Measurements from ENCODE around the gene DMPK. TPM values are rescaled to one million over a fixed set of nuclear protein-coding genes. Genes with fewer than 3 reads are reported as not detected.

Gene DMPK
- total RNA-seq, 1 donor from 2014 or later, result 118 TPM

DNA sequence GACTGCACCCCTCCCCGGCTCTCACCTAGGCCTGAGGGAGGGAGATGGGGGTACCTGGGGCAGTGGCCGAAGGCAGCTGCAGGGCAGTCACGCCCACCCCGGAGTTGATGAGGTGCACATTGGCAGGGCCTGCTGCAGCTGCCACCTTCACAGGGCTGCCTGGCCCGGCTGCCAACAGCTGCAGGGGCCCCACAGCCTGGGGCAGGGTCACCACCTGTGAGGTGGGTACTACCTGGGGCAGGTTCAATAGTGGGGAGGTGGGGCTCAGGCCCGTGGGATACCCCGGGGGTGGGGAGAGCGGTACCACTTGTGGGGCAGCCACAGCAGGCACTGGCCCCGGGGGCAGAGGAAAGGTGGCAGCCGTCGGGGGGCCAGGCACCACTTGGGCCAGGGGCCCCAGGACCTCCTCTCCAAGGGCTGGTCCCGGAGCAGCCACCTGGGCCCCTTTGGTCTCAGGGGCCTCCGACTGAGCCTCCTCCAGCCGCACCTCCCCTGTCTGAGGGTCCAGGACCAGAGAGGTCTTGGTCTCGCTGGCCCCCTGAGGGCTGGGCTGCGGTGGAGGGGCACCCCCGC, 15.9 kb downstream of the DMPK start:
- Mint-ChIP-seq H3K4me1 (peaks cover 30% of the 10 kb centered on the region), H3K36me3 (ENCODE audit: low read depth) (peaks cover 7% of the 10 kb centered on the region), H3K27ac (ENCODE audit: unreplicated experiment) (no peak overlapping the region), H3K27me3 (ENCODE audit: low read depth) (peaks cover 25% of the 10 kb centered on the region), H3K4me3 (no peak overlapping the region), H3K9me3 (no peaks in the 10 kb centered on the region)
- no peak for DNase-seq (ENCODE audit: low read depth, low spot score)
- TF ChIP-seq, protein P1, sequence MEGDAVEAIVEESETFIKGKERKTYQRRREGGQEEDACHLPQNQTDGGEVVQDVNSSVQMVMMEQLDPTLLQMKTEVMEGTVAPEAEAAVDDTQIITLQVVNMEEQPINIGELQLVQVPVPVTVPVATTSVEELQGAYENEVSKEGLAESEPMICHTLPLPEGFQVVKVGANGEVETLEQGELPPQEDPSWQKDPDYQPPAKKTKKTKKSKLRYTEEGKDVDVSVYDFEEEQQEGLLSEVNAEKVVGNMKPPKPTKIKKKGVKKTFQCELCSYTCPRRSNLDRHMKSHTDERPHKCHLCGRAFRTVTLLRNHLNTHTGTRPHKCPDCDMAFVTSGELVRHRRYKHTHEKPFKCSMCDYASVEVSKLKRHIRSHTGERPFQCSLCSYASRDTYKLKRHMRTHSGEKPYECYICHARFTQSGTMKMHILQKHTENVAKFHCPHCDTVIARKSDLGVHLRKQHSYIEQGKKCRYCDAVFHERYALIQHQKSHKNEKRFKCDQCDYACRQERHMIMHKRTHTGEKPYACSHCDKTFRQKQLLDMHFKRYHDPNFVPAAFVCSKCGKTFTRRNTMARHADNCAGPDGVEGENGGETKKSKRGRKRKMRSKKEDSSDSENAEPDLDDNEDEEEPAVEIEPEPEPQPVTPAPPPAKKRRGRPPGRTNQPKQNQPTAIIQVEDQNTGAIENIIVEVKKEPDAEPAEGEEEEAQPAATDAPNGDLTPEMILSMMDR (conservative IDR thresholded peaks at IDR 0.05), result no peak

DNA sequence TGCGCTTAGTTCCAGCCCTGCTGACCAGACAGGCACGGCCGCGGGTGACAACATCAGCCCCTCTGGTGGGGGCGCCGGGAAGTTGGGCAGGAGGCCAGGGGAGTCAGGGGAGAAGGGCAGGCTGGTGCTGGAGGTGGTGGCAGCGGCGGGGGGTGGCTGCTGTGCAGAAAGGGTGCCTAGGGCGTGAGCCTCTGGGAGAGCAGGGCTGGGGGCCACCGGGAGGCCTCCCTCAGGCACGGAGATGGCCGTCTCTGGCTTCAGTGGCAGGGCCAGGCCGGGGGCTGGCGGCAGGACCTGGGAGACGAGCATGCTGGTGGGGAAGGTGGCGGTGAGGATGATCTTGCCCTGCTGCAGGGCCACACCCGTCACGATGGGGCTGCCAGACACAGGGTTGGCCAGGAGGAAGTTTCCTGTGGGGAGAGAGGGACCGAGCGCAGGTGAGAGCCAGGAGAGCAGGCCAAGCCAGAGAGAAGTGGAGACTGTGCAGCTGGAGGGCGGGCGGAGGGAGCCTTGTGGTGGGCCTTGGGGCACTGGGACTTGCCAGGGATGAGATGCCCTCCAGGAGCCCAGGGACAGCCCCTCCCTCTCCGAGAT, 16.5 kb downstream of the DMPK start:
- H3K4me3 Mint-ChIP-seq, result peak overlapping the region; percentile 83
- TF ChIP-seq, protein P1 (conservative IDR thresholded peaks at IDR 0.05), result no peak
- peaks cover 22% of the 10 kb centered on the region for H3K27me3 Mint-ChIP-seq (ENCODE audit: low read depth)
- no peak for DNase-seq (ENCODE audit: low read depth, low spot score)
- no peaks in the 10 kb centered on the region for H3K9me3 Mint-ChIP-seq
- H3K4me1 Mint-ChIP-seq, result peaks cover 25% of the 10 kb centered on the region
- H3K27ac Mint-ChIP-seq (ENCODE audit: unreplicated experiment), result no peak overlapping the region
- peaks cover 5% of the 10 kb centered on the region for H3K36me3 Mint-ChIP-seq (ENCODE audit: low read depth)

DNA sequence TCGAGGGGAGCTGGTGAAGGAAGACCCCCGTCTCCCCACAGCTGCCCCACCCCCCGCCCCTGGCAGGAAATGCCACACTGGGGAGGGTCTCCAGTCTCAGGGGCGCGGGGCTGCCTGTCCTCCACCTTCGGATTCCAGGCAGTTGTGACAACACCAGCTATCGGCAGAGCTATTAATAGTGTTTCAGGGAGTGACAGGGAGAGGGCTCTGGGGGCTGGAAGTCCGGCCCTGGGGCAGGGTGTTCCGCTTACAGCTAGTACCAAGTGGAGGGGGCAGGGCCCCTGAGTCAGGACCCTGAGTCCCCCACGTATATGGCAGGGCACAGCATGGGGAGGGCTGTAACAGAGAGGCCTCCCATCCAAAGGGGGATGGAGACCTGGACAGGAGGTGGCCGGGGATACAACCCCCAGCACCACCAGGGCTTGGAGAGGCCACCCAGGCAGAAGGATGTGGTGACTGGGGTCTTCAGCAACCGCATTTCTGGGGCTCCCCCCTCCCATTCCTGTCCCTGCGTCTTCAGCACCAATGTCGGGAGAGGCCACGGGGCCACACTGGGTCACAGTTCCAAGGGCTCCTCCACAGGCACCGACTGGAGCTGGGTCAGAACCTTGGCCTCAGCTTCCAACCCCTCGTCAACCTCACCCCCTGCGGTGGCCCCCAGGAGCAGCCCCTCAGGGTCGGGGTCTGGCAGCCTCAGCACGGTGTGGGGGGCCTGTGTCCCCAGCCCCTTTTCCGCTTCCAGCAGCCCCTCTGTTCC, 17.2 kb downstream of the DMPK start:
- Mint-ChIP-seq H3K27ac (ENCODE audit: unreplicated experiment) (no peak overlapping the region), H3K27me3 (ENCODE audit: low read depth) (peaks cover 17% of the 10 kb centered on the region), H3K4me1 (peaks cover 19% of the 10 kb centered on the region), H3K4me3 (peak overlapping the region; percentile 83), H3K36me3 (ENCODE audit: low read depth) (no peaks in the 10 kb centered on the region), H3K9me3 (no peaks in the 10 kb centered on the region)
- no peak for DNase-seq (ENCODE audit: low read depth, low spot score)
- TF ChIP-seq, protein P1 (conservative IDR thresholded peaks at IDR 0.05), result no peak

DNA sequence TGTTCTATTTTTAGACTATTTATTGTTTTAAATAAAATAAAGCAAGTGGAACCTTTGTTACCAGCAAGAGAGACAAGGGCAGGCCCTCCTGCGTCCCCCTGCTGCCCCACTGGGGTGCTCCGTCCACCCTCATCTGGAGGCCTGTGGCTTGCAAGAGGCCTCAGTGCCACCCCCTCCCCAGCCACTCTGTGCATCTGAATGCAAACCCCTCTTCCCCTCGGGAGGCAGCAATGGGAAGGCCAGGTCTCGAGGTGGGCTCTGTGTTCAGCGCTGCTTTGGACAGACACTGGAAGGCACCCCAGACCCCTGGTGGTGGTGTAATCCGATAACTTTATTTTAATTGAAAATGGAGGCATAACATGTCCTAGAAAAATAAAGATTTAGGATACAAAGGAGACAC, 17.8 kb downstream of the DMPK start:
- DNase-seq (ENCODE audit: low read depth, low spot score), result no peak
- Mint-ChIP-seq H3K4me1 (peaks cover 16% of the 10 kb centered on the region), H3K27ac (ENCODE audit: unreplicated experiment) (no peak overlapping the region), H3K9me3 (no peaks in the 10 kb centered on the region), H3K36me3 (ENCODE audit: low read depth) (no peaks in the 10 kb centered on the region), H3K4me3 (peak overlapping the region; percentile 83), H3K27me3 (ENCODE audit: low read depth) (peaks cover 13% of the 10 kb centered on the region)
- TF ChIP-seq, protein P1 (conservative IDR thresholded peaks at IDR 0.05), result no peak

DNA sequence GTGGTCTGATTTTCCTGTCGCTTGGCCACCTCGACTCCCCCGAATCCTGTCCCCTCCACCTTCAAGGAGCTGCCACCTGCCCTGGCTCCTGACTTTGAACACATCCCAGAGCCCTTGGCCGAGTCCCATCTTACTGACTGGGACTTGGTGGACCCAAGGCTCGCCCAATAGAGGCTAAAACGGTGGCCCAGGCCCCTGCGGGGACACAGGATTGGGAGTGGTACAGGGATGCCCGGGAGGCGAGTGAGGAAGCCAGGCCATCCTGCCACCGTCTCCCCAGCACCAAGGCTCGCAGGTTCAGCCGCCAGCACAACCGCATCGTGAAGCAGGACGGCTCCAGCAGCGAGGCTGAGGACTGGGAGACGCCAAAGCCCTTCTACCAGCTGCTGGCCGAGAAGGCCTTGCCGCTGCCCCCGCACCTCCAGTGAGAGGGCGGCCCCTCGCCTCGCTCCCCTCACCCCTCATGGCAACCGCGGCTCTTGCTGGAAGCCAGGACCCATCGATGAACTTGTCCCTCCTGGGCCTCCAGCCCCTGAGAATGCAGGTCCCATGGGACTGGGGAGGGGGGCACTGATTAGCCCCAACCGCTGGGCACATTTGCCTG, 18.5 kb downstream of the DMPK start:
- H3K27me3 Mint-ChIP-seq (ENCODE audit: low read depth), result peaks cover 7% of the 10 kb centered on the region
- H3K9me3 Mint-ChIP-seq, result no peaks in the 10 kb centered on the region
- H3K4me3 Mint-ChIP-seq, result peak overlapping the region; percentile 83
- H3K36me3 Mint-ChIP-seq (ENCODE audit: low read depth), result no peaks in the 10 kb centered on the region
- H3K27ac Mint-ChIP-seq (ENCODE audit: unreplicated experiment), result no peak overlapping the region
- DNase-seq (ENCODE audit: low read depth, low spot score), result no peak
- TF ChIP-seq, protein P1 (conservative IDR thresholded peaks at IDR 0.05), result no peak
- peaks cover 16% of the 10 kb centered on the region for H3K4me1 Mint-ChIP-seq

Measured in neural crest cell (in vitro differentiated cells).